Muscle layer of colon (tissue), 2 donors: ENCODE data around the gene TMUB1.

Experiments
- H3K27ac ChIP-seq: one replicate; pipeline ENCODE4 v1.7.0; 2013; ENCODE audit warnings: low read depth, mild to moderate bottlenecking, low read length, moderate library complexity
- H3K27me3 ChIP-seq, 2 donors: one replicate each; pipeline ENCODE4 v1.7.0; 2013; ENCODE audit warnings: low read length in 2 of 2, mild to moderate bottlenecking in 2 of 2; ENCODE audit not compliant: insufficient read depth in 2 of 2, control insufficient read depth in 1 of 2
- H3K36me3 ChIP-seq: one replicate; pipeline ENCODE4 v1.7.0; 2013; ENCODE audit warnings: mild to moderate bottlenecking, low read length; ENCODE audit not compliant: insufficient read depth
- H3K4me1 ChIP-seq: one replicate; pipeline ENCODE4 v1.7.0; 2013; ENCODE audit warnings: mild to moderate bottlenecking, low read length; ENCODE audit not compliant: insufficient read depth
- H3K4me3 ChIP-seq, 2 donors: one replicate each; pipeline ENCODE4 v1.7.0; 2013; ENCODE audit warnings: low read length in 2 of 2, low read depth in 1 of 2, mild to moderate bottlenecking in 1 of 2, moderate library complexity in 1 of 2
- H3K9ac ChIP-seq: one replicate; pipeline ENCODE4 v1.7.0; 2013; ENCODE audit warnings: low read length
- H3K9me3 ChIP-seq: one replicate; pipeline ENCODE4 v1.7.0; 2013; ENCODE audit warnings: mild to moderate bottlenecking, low read length
- donor health status: abdominal sarcoma.
- donor health status: Adenocarcinoma of cecum.

Gene TMUB1

GRCh38 chr7:151038951-151039849 lies 44.1 kb downstream of the TMUB1 start:
- Histone ChIP-seq H3K9ac (no peak overlapping the region), H3K4me1 (peaks cover 6% of the 10 kb centered on the region), H3K9me3 (no peaks in the 10 kb centered on the region), H3K36me3 (peaks cover 48% of the 10 kb centered on the region), H3K4me3 (no peak overlapping the region), H3K27me3 (no peaks in the 10 kb centered on the region), H3K27ac (no peak overlapping the region)

GRCh38 chr7:151035902-151036301 lies 47.4 kb downstream of the TMUB1 start:
- Histone ChIP-seq H3K36me3 (peaks cover 39% of the 10 kb centered on the region), H3K27me3 (no peaks in the 10 kb centered on the region), H3K9me3 (no peaks in the 10 kb centered on the region), H3K9ac (no peak overlapping the region), H3K4me3 (no peak overlapping the region), H3K4me1 (peaks cover 6% of the 10 kb centered on the region), H3K27ac (no peak overlapping the region)

GRCh38 chr7:151035026-151035717 lies 48.1 kb downstream of the TMUB1 start:
- Histone ChIP-seq H3K4me3 (no peak overlapping the region), H3K9me3 (no peaks in the 10 kb centered on the region), H3K36me3 (peaks cover 39% of the 10 kb centered on the region), H3K9ac (no peak overlapping the region), H3K27ac (no peak overlapping the region), H3K4me1 (peaks cover 6% of the 10 kb centered on the region), H3K27me3 (no peaks in the 10 kb centered on the region)

GRCh38 chr7:151034312-151035025 lies 48.8 kb downstream of the TMUB1 start:
- Histone ChIP-seq H3K9ac (no peak overlapping the region), H3K4me3 (no peak overlapping the region), H3K4me1 (peaks cover 10% of the 10 kb centered on the region), H3K27ac (no peak overlapping the region), H3K36me3 (peaks cover 39% of the 10 kb centered on the region), H3K27me3 (no peaks in the 10 kb centered on the region), H3K9me3 (no peaks in the 10 kb centered on the region)

- H3K9me3 ChIP-seq: no peaks in the 10 kb centered on the region
- no peak overlapping the region for H3K27ac ChIP-seq
- no peak overlapping the region for H3K9ac ChIP-seq
- H3K4me3 ChIP-seq: no peak overlapping the region
- H3K27me3 ChIP-seq: no peaks in the 10 kb centered on the region
- peaks cover 13% of the 10 kb centered on the region for H3K4me1 ChIP-seq
- H3K36me3 ChIP-seq: peaks cover 39% of the 10 kb centered on the region
Observed at GRCh38 chr7:151033864-151034249, 49.4 kb downstream of the TMUB1 start.

- Histone ChIP-seq H3K9ac (no peak overlapping the region), H3K4me1 (peaks cover 9% of the 10 kb centered on the region), H3K36me3 (peaks cover 39% of the 10 kb centered on the region), H3K27ac (no peak overlapping the region), H3K9me3 (no peaks in the 10 kb centered on the region), H3K4me3 (no peak overlapping the region), H3K27me3 (no peaks in the 10 kb centered on the region)
Observed at GRCh38 chr7:151032936-151033863, 50.1 kb downstream of the TMUB1 start.
